ENCODE results near the gene SIVA1.

Gene SIVA1

GRCh38 chr14:104771918-104772706 lies 19.2 kb downstream of the SIVA1 start:
- DNase-seq (ENCODE audit: low read depth) = no peak

- DNase-seq (ENCODE audit: low read depth) = no peak
Measured at GRCh38 chr14:104772707-104773504, 20.0 kb downstream of the SIVA1 start.

- no peak for DNase-seq (ENCODE audit: low read depth)
Measured at GRCh38 chr14:104773505-104774452, 20.8 kb downstream of the SIVA1 start.

GRCh38 chr14:104774453-104775072 lies 21.6 kb downstream of the SIVA1 start:
- no peak for DNase-seq (ENCODE audit: low read depth)

- DNase-seq (ENCODE audit: low read depth) = no peak
Measured at GRCh38 chr14:104775073-104775489, 22.1 kb downstream of the SIVA1 start.

- DNase-seq (ENCODE audit: low read depth) = no peak
Measured at GRCh38 chr14:104776481-104776880, 23.5 kb downstream of the SIVA1 start.

- no peak for DNase-seq (ENCODE audit: low read depth)
Measured at GRCh38 chr14:104776961-104777807, 24.2 kb downstream of the SIVA1 start.

GRCh38 chr14:104777808-104778249 lies 24.9 kb downstream of the SIVA1 start:
- no peak for DNase-seq (ENCODE audit: low read depth)

- no peak for DNase-seq (ENCODE audit: low read depth)
Measured at GRCh38 chr14:104778694-104779331, 25.9 kb downstream of the SIVA1 start.

- no peak for DNase-seq (ENCODE audit: low read depth)
Measured at GRCh38 chr14:104779776-104780512, 27.0 kb downstream of the SIVA1 start.

GRCh38 chr14:104780513-104781030 lies 27.6 kb downstream of the SIVA1 start:
- no peak for DNase-seq (ENCODE audit: low read depth)

GRCh38 chr14:104781271-104782077 lies 28.5 kb downstream of the SIVA1 start:
- DNase-seq (ENCODE audit: low read depth) = no peak

- no peak for DNase-seq (ENCODE audit: low read depth)
Measured at GRCh38 chr14:104782086-104782807, 29.3 kb downstream of the SIVA1 start.

- DNase-seq (ENCODE audit: low read depth) = no peak
Measured at GRCh38 chr14:104782808-104783139, 29.8 kb downstream of the SIVA1 start.

GRCh38 chr14:104783484-104784217 lies 30.7 kb downstream of the SIVA1 start:
- DNase-seq (ENCODE audit: low read depth) = no peak

- DNase-seq (ENCODE audit: low read depth) = no peak
Measured at GRCh38 chr14:104784218-104784568, 31.2 kb downstream of the SIVA1 start.

All from T-helper 22 cell (primary cell).